Measurements from ENCODE around the gene EML6.
"Not testable (repeated sequence)": the region's sequence is repeated elsewhere in the genome, so short reads cannot be mapped to it uniquely, and the experiment has no call there.

Gene EML6

GRCh38 chr2:54966165-54966832 lies 242.8 kb downstream of the EML6 start:
- no peak for DNase-seq (ENCODE audit: low spot score)

- no peak for DNase-seq (ENCODE audit: low spot score)
Measured at GRCh38 chr2:54966837-54967236, 243.4 kb downstream of the EML6 start.

- no peak for DNase-seq (ENCODE audit: low spot score)
Measured at GRCh38 chr2:54967269-54967668, 243.8 kb downstream of the EML6 start.

GRCh38 chr2:54967759-54968365 lies 244.4 kb downstream of the EML6 start:
- no peak for DNase-seq (ENCODE audit: low spot score)

- DNase-seq (ENCODE audit: low spot score), result no peak
Measured at GRCh38 chr2:54968561-54969218, 245.2 kb downstream of the EML6 start.

- DNase-seq (ENCODE audit: low spot score), result no peak
Measured at GRCh38 chr2:54969295-54969939, 246.0 kb downstream of the EML6 start.

GRCh38 chr2:54969940-54970338 lies 246.5 kb downstream of the EML6 start:
- no peak for DNase-seq (ENCODE audit: low spot score)

GRCh38 chr2:54975175-54975574 lies 251.7 kb downstream of the EML6 start:
- no peak for DNase-seq (ENCODE audit: low spot score)

- DNase-seq (ENCODE audit: low spot score), result no peak
Measured at GRCh38 chr2:54975598-54976492, 252.4 kb downstream of the EML6 start.

- DNase-seq (ENCODE audit: low spot score), result no peak
Measured at GRCh38 chr2:54977149-54977548, 253.7 kb downstream of the EML6 start.

GRCh38 chr2:54979321-54980044 lies 256.0 kb downstream of the EML6 start:
- no peak for DNase-seq (ENCODE audit: low spot score)

- no peak for DNase-seq (ENCODE audit: low spot score)
Measured at GRCh38 chr2:54981385-54981784, 257.9 kb downstream of the EML6 start.

- DNase-seq (ENCODE audit: low spot score), result no peak
Measured at GRCh38 chr2:54983345-54984220, 260.1 kb downstream of the EML6 start.

GRCh38 chr2:54984476-54984875 lies 261.0 kb downstream of the EML6 start:
- DNase-seq (ENCODE audit: low spot score), result no peak

- DNase-seq (ENCODE audit: low spot score), result no peak
Measured at GRCh38 chr2:54986264-54986663, 262.8 kb downstream of the EML6 start.

GRCh38 chr2:54988612-54989011 lies 265.1 kb downstream of the EML6 start:
- DNase-seq (ENCODE audit: low spot score), result no peak

GRCh38 chr2:54990694-54991093 lies 267.2 kb downstream of the EML6 start:
- not testable (repeated sequence) for DNase-seq (ENCODE audit: low spot score)

- DNase-seq (ENCODE audit: low spot score), result no peak
Measured at GRCh38 chr2:54995553-54995952, 272.1 kb downstream of the EML6 start.

- DNase-seq (ENCODE audit: low spot score), result no peak
Measured at GRCh38 chr2:54997826-54998225, 274.4 kb downstream of the EML6 start.

- peak; percentile 68 for DNase-seq (ENCODE audit: low spot score)
Measured at GRCh38 chr2:54999182-54999581, 275.7 kb downstream of the EML6 start.

Data from putamen (tissue), 1 donor.